H1 (cell line): ENCODE measurements around the gene YOD1. TPM values are rescaled to one million over a fixed set of nuclear protein-coding genes. Genes with fewer than 3 reads are reported as not detected.
A peak's percentile ranks its signal among the peaks of the same experiment; 100 is the strongest.

Experiments
- CTCF ChIA-PET: fragments of 300-600 bp; sonication (Branson Sonifier 250); formaldehyde crosslinking; loops from one replicate; lab custom pipeline; 2021; ENCODE audit not compliant: partially characterized antibody; lab: Charles Lee
- POLR2A ChIA-PET: fragments of 300-600 bp; sonication (Branson Sonifier 250); formaldehyde crosslinking; loops from one replicate; lab custom pipeline; 2021; ENCODE audit warnings: inconsistent platforms; ENCODE audit not compliant: partially characterized antibody; lab: Charles Lee
- DNase-seq, 2 experiments: peaks; one replicate each; pipeline versions ENCODE4 v3.0.0 to v3.0.0-alpha.2; 2010 to 2022; ENCODE audit warnings: low spot score in 2 of 2, low read depth in 1 of 2, mixed read lengths in 1 of 2
- FAIRE-seq: peaks from 2 replicates; lab custom pipeline; 2011; peaks lifted over from hg19 to GRCh38; lab: Jason Lieb, UNC
- H2AFZ ChIP-seq: 2 replicates; pipeline ENCODE4 v1.8.1; 2012; ENCODE audit warnings: low read length, inconsistent platforms
- H2AK5ac ChIP-seq: 2 replicates; pipeline ENCODE4 v1.6.1; 2013; ENCODE audit warnings: low read depth, low read length
- H2BK120ac ChIP-seq: replicated peaks from 2 replicates; pipeline ENCODE3; 2013; ENCODE audit warnings: low read depth, low read length, inconsistent platforms
- H2BK12ac ChIP-seq: 2 replicates; pipeline ENCODE4 v1.6.1; 2013; ENCODE audit warnings: low read depth, low read length
- H2BK15ac ChIP-seq: 2 replicates; pipeline ENCODE4 v1.6.1; 2013; ENCODE audit warnings: low read length
- H2BK20ac ChIP-seq: 2 replicates; pipeline ENCODE4 v1.6.1; 2013; ENCODE audit warnings: low read length
- H2BK5ac ChIP-seq: 2 replicates; pipeline ENCODE4 v1.6.1; 2013; ENCODE audit warnings: low read depth, low read length
- H3K14ac ChIP-seq: 2 replicates; pipeline ENCODE4 v1.6.1; 2013; ENCODE audit warnings: inconsistent platforms; ENCODE audit not compliant: insufficient read length
- H3K18ac ChIP-seq: 2 replicates; pipeline ENCODE4 v1.6.1; 2013; ENCODE audit warnings: low read length; ENCODE audit errors: extremely low read depth
- H3K23ac ChIP-seq: 2 replicates; pipeline ENCODE4 v1.6.1; 2013; ENCODE audit warnings: inconsistent platforms; ENCODE audit not compliant: insufficient read length
- H3K23me2 ChIP-seq: 2 replicates; pipeline ENCODE4 v1.6.1; 2013; ENCODE audit warnings: low read depth, low read length
- H3K27ac ChIP-seq: 2 replicates; pipeline ENCODE4 v1.6.1; 2011; ENCODE audit warnings: low read depth, low read length, inconsistent platforms
- H3K27me3 ChIP-seq, 4 experiments: replicated peaks in 1 of 4; 1 replicate in 1 of 4; 2 replicates in 3 of 4; pipeline versions ENCODE4 v1.6.1 to v1.8.1; 2011 to 2013; ENCODE audit warnings: low read length in 3 of 4, mild to moderate bottlenecking in 3 of 4, inconsistent platforms in 2 of 4, mixed read lengths in 2 of 4, moderate library complexity in 1 of 4; ENCODE audit not compliant: control insufficient read depth in 3 of 4, insufficient read depth in 3 of 4; ENCODE audit errors: extremely low read depth in 1 of 4
- H3K36me3 ChIP-seq, 4 experiments: 2 replicates each; pipeline versions ENCODE4 v1.6.1 to v1.8.1; 2011 to 2013; ENCODE audit warnings: mild to moderate bottlenecking in 4 of 4, low read length in 3 of 4, moderate library complexity in 2 of 4, control low read depth in 1 of 4, inconsistent platforms in 1 of 4; ENCODE audit not compliant: insufficient read depth in 4 of 4, control insufficient read depth in 2 of 4
- H3K4ac ChIP-seq: replicated peaks from 2 replicates; pipeline ENCODE3; 2013; ENCODE audit warnings: low read length, low read depth, mixed read lengths, inconsistent platforms; ENCODE audit not compliant: insufficient read length
- H3K4me1 ChIP-seq, 4 experiments: replicated peaks in 1 of 4; 1 replicate in 1 of 4; 2 replicates in 3 of 4; pipeline versions ENCODE4 v1.6.1 to v1.8.1; 2011 to 2013; ENCODE audit warnings: low read length in 3 of 4, inconsistent platforms in 2 of 4, mixed read lengths in 1 of 4; ENCODE audit not compliant: insufficient read depth in 4 of 4, control insufficient read depth in 3 of 4
- H3K4me2 ChIP-seq, 2 experiments: 2 replicates each; pipeline versions ENCODE4 v1.6.1 to v1.8.1; 2011 to 2013; ENCODE audit warnings: low read depth in 2 of 2, low read length in 2 of 2, control low read depth in 1 of 2, inconsistent platforms in 1 of 2, mild to moderate bottlenecking in 1 of 2; ENCODE audit not compliant: insufficient read depth in 1 of 2
- H3K4me3 ChIP-seq, 4 experiments: fragments of 200-600, 300-600 bp in 1 of 4; sonication (generic), shearing (Covaris generic), sonication (Bioruptor Twin) in 1 of 4; 2 replicates each; pipeline versions ENCODE4 v1.5.1 to v1.8.1; 2011 to 2016; ENCODE audit warnings: low read length in 4 of 4, low read depth in 3 of 4, control low read depth in 2 of 4, inconsistent platforms in 2 of 4, mild to moderate bottlenecking in 2 of 4, mixed read lengths in 1 of 4, moderate library complexity in 1 of 4; ENCODE audit not compliant: insufficient read depth in 2 of 4; ENCODE audit errors: extremely low read depth in 1 of 4
- H3K56ac ChIP-seq: replicated peaks from 2 replicates; pipeline ENCODE3; 2013; ENCODE audit warnings: low read depth, mild to moderate bottlenecking, mixed read lengths, low read length, inconsistent platforms; ENCODE audit not compliant: insufficient read length
- H3K79me1 ChIP-seq: 2 replicates; pipeline ENCODE4 v1.6.1; 2013; ENCODE audit warnings: low read depth, low read length, control low read depth
- H3K79me2 ChIP-seq, 2 experiments: 2 replicates each; pipeline versions ENCODE4 v1.6.1 to v1.8.1; 2012 to 2013; ENCODE audit warnings: low read length in 2 of 2, mild to moderate bottlenecking in 2 of 2, inconsistent platforms in 1 of 2; ENCODE audit not compliant: insufficient read depth in 2 of 2, control insufficient read depth in 1 of 2
- H3K9ac ChIP-seq, 4 experiments: replicated peaks in 1 of 4; 1 replicate in 1 of 4; 2 replicates in 3 of 4; pipeline versions ENCODE4 v1.6.1 to v1.8.1; 2011 to 2013; ENCODE audit warnings: low read depth in 3 of 4, low read length in 3 of 4, control low read depth in 2 of 4, mild to moderate bottlenecking in 2 of 4, moderate library complexity in 2 of 4, inconsistent platforms in 1 of 4; ENCODE audit errors: extremely low read depth in 1 of 4
- H3K9me3 ChIP-seq, 2 experiments: 2 replicates each; pipeline versions ENCODE4 v1.6.1 to v1.8.1; 2012 to 2013; ENCODE audit warnings: mild to moderate bottlenecking in 2 of 2, moderate library complexity in 2 of 2, control low read depth in 1 of 2, inconsistent platforms in 1 of 2, low read depth in 1 of 2, low read length in 1 of 2, mixed read lengths in 1 of 2; ENCODE audit not compliant: insufficient read depth in 2 of 2
- H4K20me1 ChIP-seq, 2 experiments: replicated peaks in 1 of 2; 2 replicates each; pipeline versions ENCODE3 to v1.8.1; 2011 to 2013; ENCODE audit warnings: inconsistent platforms in 2 of 2, low read length in 2 of 2, mild to moderate bottlenecking in 1 of 2; ENCODE audit not compliant: insufficient read depth in 2 of 2, control insufficient read depth in 1 of 2
- H4K5ac ChIP-seq: 2 replicates; pipeline ENCODE4 v1.6.1; 2013; ENCODE audit warnings: low read length, low read depth, mixed read lengths, inconsistent platforms; ENCODE audit not compliant: insufficient read length
- H4K8ac ChIP-seq: 2 replicates; pipeline ENCODE4 v1.8.0; 2013; ENCODE audit warnings: mild to moderate bottlenecking, moderate library complexity, low read length, inconsistent platforms; ENCODE audit not compliant: insufficient read depth; ENCODE audit errors: extremely low read depth
- H4K91ac ChIP-seq: replicated peaks from 2 replicates; pipeline ENCODE3; 2013; ENCODE audit warnings: low read length, mixed read lengths, inconsistent platforms; ENCODE audit not compliant: insufficient read length
- WGBS, 2 experiments: shearing (Covaris generic) in 1 of 2; methylation state at CpG; one replicate each; pipeline versions ENCODE4 v1.1.6 to v1.1.7; 2013 to 2015; ENCODE audit warnings: low lambda C conversion rate in 2 of 2, mixed read lengths in 2 of 2, inconsistent platforms in 1 of 2, low coverage in 1 of 2, missing lambda C conversion rate in 1 of 2; ENCODE audit not compliant: insufficient replicate concordance in 2 of 2, insufficient coverage in 1 of 2, insufficient read length in 1 of 2; ENCODE audit errors: extremely low coverage in 1 of 2, missing lambda C conversion rate in 1 of 2; 5-methylcytosine and 5-hydroxymethylcytosine counted together
- polyA plus RNA-seq, 7 experiments: library from polyadenylated mRNA; depleted of rRNA in 3 of 7; stranded (reverse) in 5 of 7; unstranded in 2 of 7; fragments of >200 nt in 5 of 7; fragments of 200-250 nt in 2 of 7; gene quantifications; 1 replicate in 5 of 7; 2 replicates in 1 of 7; 4 replicates in 1 of 7; pipeline versions ENCODE4 v1.2.1 to v1.2.3, GENCODE V29; 2011 to 2013; ENCODE audit warnings: missing spikeins in 2 of 7, mixed read lengths in 2 of 7
- total RNA-seq: library from RNA; stranded (reverse); fragmentation: NEBNext Ultra II Directional; extraction: Animal tissue kit (Norgen Biotek cat#: 25700); gene quantifications from 2 replicates; pipeline ENCODE4 v1.2.1, GENCODE V29; 2021

Gene YOD1
- total and polyA plus RNA-seq, 2 of the 8 experiments (the other 6 are each of a cell fraction or from before 2014, with no cell fraction given), result 1.9 to 11.8 TPM

GRCh38 chr1:207049054-207049453 is 2.0 kb downstream of the YOD1 start:
- no peak overlapping the region for H3K56ac ChIP-seq
- no peak overlapping the region for H3K18ac ChIP-seq
- no peak overlapping the region for H4K5ac ChIP-seq
- peaks cover 0 to 8% (median 2%) of the 10 kb centered on the region in 4 experiments; a peak in 3 of 7 replicates for H3K4me1 ChIP-seq
- H3K4ac ChIP-seq, result no peak overlapping the region
- H2BK120ac ChIP-seq, result no peak overlapping the region
- peaks cover 9 to 30% (median 10%) of the 10 kb centered on the region in 4 experiments for H3K36me3 ChIP-seq
- peaks cover 3 to 59% of the 10 kb centered on the region in 2 experiments; a peak in 3 of 4 replicates for H3K79me2 ChIP-seq
- ChIA-PET POLR2A (interaction anchor here (1.5 to 2.9 kb wide), 3 partner anchors 17 to 72 kb away, joined by 3 to 15 read pairs (median 3); partner anchors contain the start of gene C1orf116), CTCF (interaction anchor here (0.8 to 4.2 kb wide), 12 partner anchors 9 to 375 kb away, joined by 3 to 40 read pairs (median 6); partner anchors contain the start of gene C1orf116)
- H3K27ac ChIP-seq, result no peak overlapping the region
- no peaks in the 10 kb centered on the region for H3K9me3 ChIP-seq
- no peak overlapping the region for H2AFZ ChIP-seq
- peak overlapping the region in 1 of 4 experiments; percentile 41; a peak in 1 of 7 replicates for H3K9ac ChIP-seq
- H2BK20ac ChIP-seq, result no peak overlapping the region
- no peak overlapping the region for H3K14ac ChIP-seq
- WGBS, 2 experiments, result 92% methylated on average over 4 of the region's 4 CpGs; no CpG with 5 or more reads in 1 of the 2 experiments
- H4K8ac ChIP-seq, result no peak overlapping the region
- H4K20me1 ChIP-seq, result peaks cover 9 to 12% of the 10 kb centered on the region in 2 experiments
- DNase-seq (no peak), FAIRE-seq (no peak)
- no peak overlapping the region; a peak in 1 of 4 replicates for H3K4me2 ChIP-seq
- no peak overlapping the region for H2BK5ac ChIP-seq
- no peak overlapping the region for H2AK5ac ChIP-seq
- no peak overlapping the region for H4K91ac ChIP-seq
- H3K4me3 ChIP-seq, result no peak overlapping the region
- H3K27me3 ChIP-seq, result no peaks in the 10 kb centered on the region
- no peak overlapping the region for H2BK15ac ChIP-seq
- peaks cover 5% of the 10 kb centered on the region; the same call in 1 of the 2 replicates for H3K23me2 ChIP-seq
- no peak overlapping the region for H2BK12ac ChIP-seq
- H3K79me1 ChIP-seq, result no peaks in the 10 kb centered on the region; the same call in 1 of the 2 replicates
- no peak overlapping the region for H3K23ac ChIP-seq
